ENCODE data around the gene CFAP20DC.
"Not testable (repeated sequence)": the region's sequence is repeated elsewhere in the genome, so short reads cannot be mapped to it uniquely, and the experiment has no call there.

The CFAP20DC gene

GRCh38 chr3:59016930-59017616 is 32.8 kb downstream of the CFAP20DC start:
- DNase-seq = no peak

DNA sequence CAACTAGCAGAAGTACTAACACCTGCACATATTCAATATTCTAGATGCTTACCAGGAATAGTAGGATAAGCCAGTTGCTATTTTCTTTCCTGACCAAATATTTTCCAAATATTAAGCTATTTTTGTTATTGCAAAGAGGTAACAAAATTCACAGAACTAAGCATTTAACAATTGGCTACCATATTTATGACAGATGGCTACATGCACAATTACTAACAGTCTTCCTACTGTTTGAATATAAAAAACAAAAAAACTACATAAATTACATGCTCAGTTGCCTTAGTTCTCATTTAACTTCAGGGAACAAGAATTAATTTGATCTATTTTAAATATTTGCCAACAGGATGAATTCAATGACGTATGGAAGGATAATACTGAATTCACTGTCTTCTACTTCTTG is 36.2 kb downstream of the CFAP20DC start:
- DNase-seq = no peak

- DNase-seq = no peak
These were observed 42.9 kb downstream of the CFAP20DC start for GRCh38 chr3:59006634-59007517.

DNA sequence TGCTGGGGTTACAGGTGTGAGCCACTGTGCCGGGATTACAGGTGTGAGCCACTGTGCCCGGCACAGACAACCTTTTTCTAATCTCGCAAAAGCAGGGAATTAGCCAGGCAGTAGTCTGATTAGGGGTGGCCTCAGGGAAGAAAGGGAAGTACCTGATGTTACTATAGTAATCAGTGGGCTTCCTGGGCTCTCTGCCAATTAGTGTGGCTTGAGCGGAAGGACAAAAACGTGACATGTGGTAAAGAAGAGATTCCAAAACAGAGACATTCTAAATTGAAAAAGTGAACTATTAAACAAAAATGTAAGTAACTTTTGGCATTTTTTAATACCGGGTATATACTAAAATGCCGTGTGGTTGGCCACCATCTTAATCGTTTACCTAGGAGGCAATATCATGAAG is 48.1 kb downstream of the CFAP20DC start:
- no peak for DNase-seq

DNA sequence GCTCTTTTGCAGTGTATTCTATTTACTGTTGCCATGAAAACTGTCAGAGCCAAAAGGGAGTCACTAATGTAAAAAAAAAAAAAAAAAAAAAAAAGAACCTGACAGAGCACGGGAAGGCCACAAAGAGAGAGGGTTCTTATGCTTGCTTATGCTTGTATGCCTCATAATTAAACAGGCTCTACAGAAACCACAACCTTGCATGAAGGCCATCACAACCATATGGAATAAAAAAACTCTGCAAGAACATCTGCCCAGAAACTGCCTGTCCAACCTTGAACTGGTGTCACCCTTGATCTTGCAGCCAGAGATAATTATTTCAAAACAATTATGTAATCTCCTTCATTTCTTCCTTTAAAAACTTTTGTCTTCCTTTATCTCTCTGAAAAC is 50.1 kb downstream of the CFAP20DC start:
- no peak for DNase-seq

DNA sequence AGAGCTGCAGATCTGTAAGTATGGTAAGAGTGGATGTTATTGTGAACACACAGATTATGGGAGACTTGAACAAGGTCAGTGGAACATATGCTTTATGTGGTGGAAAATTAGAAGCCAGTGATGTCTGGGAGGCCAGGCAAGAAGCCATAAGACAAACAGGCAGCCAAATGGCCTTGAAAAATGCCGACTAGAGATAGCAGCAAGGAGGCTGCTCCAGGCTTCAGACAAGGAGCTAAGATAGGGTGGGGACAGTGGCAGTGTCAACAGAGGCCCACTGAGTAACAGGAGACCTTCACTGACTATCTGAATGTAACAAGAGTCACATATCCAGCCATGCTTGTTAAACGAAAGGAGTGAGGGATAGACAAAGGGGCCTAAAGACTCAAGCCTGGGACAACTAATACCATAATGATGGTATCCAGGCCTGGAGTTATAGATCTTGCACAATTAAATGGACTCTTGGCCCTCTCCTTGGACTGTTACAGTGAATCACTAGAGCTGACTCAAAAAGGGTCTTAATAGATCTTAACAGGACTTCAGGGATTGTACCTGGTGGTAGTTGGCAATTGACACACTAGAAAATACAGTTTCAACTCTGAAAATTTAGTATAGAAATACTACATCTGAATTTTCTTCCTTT is 50.6 kb downstream of the CFAP20DC start:
- DNase-seq = peak; percentile 55

DNA sequence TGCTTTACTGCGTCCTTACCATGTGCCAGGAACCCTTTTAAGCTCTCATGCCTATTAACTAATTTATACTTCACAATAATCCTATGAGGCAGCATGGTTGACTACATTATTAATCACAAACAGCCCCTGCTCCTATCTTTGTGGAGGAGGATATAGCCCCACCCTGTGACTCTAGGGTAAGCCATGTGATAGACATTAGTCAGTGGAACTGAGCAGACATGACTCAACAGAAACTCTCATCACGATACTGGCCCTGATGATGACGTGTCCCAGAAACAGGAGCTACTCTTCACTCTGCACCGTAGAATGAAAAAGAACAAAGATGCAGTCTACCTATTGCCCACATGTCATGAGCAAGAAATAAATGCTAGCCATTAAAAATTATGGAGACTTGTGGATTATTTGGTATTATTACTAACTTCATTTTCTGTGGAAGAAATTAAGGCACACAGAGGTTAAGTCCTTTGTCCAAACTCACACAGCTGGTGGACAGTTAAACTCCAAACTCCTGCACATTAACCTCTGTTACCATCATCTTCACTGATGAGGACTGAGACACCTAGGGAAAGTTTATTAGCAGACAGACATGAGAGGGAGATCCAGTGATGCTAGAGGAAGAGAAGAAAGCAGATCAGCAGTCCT is 51.2 kb downstream of the CFAP20DC start:
- peak; percentile 59 for DNase-seq

DNA sequence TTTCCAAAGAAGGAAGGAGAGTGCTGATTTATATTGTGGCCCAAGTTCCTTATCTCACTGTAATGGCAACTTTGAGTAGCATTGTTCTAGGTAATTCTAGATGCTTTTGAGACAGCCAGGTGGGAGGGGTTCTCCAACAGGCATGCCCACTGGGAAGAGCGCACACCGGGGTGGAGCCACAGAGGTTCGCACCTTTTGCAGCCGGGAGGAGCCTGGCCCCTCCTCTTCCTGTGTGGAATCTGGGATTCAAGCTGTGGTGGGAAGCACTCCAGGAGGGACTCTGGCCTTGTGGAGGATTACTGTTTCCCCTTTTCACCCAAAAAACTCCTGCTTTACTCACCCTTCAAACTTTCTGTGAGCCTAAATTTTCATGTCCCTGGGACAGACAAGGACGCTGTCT is 53.1 kb downstream of the CFAP20DC start:
- no peak for DNase-seq

- DNase-seq = peak; percentile 58
These were observed 55.0 kb downstream of the CFAP20DC start for GRCh38 chr3:58994746-58995330.

DNA sequence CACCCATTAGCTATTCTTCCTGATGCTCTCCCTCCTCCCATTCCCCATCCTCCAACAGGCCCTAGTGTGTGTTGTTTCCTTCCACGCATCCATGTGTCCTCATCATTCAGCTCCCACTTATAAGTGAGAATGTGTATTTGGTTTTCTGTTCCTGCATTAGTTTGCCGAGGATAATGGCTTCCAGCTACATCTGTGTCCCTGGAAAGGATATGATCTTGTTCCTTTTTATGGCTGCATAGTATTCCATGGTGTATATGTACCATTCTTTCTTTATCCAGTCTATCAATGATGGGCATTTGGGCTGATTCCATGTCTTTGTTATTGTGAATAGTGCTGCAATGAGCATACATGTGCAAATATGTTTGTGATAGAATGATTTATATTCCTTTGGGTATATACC is 56.3 kb downstream of the CFAP20DC start:
- no peak for DNase-seq

GRCh38 chr3:58991623-58992022 is 58.2 kb downstream of the CFAP20DC start:
- DNase-seq = no peak

DNA sequence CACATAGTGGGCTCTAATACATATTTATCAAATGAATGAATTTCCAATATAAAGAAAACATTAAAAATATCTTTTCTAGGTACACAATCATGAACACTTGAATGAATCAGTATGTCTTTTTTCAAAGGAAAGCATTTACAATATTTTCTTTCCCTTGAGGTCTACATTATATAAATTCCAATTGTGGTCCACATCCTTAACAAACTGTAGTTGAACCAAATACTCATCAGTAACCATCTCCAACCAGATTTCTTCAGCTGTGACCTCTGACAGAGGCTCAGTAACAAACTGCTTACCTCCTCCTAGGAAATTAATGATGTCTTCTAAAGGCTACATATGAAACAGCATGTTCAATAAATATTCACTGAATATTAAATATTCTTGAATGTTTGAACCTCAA is 58.8 kb downstream of the CFAP20DC start:
- DNase-seq = no peak

- DNase-seq = no peak
These were observed 59.9 kb downstream of the CFAP20DC start for GRCh38 chr3:58989955-58990354.

- no peak for DNase-seq
These were observed 60.7 kb downstream of the CFAP20DC start for GRCh38 chr3:58989163-58989562.

DNA sequence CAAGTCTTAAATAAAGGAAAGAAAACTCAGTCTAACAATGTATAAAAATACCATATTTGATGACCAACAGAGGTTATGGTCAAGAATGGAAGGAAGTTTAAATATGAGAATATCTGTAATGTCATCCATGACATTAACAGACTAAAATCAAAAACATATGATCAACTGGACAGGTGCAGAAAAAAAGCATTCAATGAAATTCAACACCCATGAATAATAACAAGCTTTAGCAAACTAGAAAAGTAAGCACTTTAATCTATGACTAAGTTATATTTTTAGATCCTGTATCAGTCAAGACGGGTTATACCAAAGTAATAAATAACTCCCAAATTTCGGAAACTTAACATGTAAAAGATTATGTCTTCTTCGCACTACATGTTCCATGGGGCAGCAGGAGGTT is 61.8 kb downstream of the CFAP20DC start:
- DNase-seq = no peak

- no peak for DNase-seq
These were observed 63.2 kb downstream of the CFAP20DC start for GRCh38 chr3:58986654-58987053.

- no peak for DNase-seq
These were observed 70.0 kb downstream of the CFAP20DC start for GRCh38 chr3:58979840-58980239.

DNA sequence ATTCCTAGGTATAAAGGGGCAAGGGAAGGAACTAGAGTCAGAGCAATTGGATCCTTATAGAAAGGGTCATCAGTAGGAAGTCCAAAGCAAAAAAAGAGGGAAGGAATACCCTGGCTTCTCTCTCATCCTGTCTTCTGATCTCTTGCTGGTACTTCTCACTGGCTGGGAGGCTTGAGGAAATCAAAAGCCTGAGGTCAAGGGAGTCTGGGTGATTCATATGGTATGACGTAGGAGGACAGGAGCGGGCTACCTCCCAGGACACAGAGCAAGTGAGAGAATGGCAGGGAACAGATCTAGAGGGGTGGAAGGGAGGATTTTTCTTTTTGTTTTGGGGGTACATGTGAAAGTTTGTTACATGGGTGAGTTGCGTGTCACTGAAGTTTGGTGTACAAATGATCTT is 76.0 kb downstream of the CFAP20DC start:
- no peak for DNase-seq

DNA sequence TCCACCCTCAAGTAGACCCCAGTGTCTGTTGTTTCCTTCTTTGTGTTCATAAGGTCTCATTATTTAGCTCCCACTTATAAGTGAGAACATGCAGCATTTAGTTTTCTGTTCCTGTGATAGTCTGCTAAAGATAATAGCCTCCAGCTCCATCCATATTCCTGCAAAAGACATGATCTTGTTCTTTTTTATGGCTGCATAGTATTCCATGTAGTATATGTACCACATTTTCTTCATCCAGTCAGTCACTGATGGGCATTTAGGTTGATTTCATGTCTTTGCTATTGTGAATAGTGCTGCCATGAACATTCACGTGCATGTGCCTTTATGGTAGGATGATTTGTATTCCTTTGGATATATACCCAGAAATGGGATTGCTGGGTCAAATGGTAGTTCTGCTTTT is 82.0 kb downstream of the CFAP20DC start:
- not testable (repeated sequence) for DNase-seq

DNA sequence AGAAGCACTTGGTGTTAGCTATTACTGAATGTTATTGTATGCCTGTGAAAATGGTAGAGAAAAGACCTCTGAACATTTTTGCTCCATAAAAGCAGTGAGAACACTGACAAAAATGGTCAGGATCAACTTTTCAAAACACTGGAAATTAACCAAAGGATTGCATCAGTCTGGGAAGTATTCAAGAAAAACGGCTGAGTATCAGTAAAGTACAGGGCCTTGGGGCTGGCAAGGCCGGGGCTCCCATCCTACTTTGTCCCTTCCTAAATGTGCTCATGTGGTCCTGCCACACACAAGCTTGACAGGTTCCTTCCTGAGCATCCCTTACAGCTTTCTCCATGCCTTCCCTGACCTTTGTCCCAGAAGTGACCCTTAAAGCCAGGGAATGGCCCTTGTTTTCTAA is 84.0 kb downstream of the CFAP20DC start:
- DNase-seq = no peak

GRCh38 chr3:58963928-58964503 is 85.8 kb downstream of the CFAP20DC start:
- DNase-seq = no peak

DNA sequence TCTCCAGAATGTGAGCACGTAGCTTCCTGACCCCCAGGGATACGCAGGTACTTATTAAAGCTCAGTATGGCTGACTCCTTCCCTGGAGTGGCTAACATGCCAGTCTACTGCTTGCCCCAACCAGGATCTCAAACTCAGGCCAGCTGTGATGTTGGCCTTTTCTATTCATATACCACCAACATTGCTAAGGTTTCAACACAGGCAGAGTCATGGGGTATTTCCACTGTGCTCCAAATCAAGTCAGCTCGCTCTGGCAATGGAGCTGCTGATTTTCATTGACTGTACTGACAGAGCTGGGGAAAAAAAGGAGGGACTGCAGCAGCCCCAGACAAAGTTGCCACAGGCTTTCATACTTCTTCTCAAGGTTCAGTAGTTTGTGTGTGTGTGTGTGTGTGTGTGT is 87.0 kb downstream of the CFAP20DC start:
- DNase-seq = peak; percentile 47
